HCT116 (cell line): Measurements from ENCODE around the gene KLHDC4. TPM values are rescaled to one million over a fixed set of nuclear protein-coding genes. Genes with fewer than 3 reads are reported as not detected.

ENCODE experiments used
- ATAC-seq: fragments of 200-7000 bp; cut with Tn5 transposase; 2 replicates; pipeline ENCODE4 v1.9.1; 2020; ENCODE audit warnings: mild to moderate bottlenecking, moderate library complexity
- BruUV-seq: library from RNA; stranded (reverse); fragments of 400-500 nt; replicated peaks from 2 replicates; lab custom pipeline; 2021; lab: Mats Ljungman, UMichigan
- CTCF ChIA-PET: fragments of 300-600 bp; sonication (Branson Sonifier 250); formaldehyde crosslinking; loops from one replicate; lab custom pipeline; 2021; ENCODE audit warnings: antibody characterized with exemption; lab: Charles Lee
- POLR2A ChIA-PET: fragments of 300-600, 350-600 bp; sonication (Branson Sonifier 250); formaldehyde crosslinking; loops from one replicate; lab custom pipeline; 2021; ENCODE audit warnings: antibody characterized with exemption; lab: Charles Lee
- RAD21 ChIA-PET, 2 experiments: fragments of 300-600 bp; sonication (Branson Sonifier 250); formaldehyde crosslinking; loops; one replicate each; lab custom pipeline; 2023; ENCODE audit warnings: low total read pairs in 2 of 2; ENCODE audit not compliant: uncharacterized antibody in 2 of 2, unreplicated experiment in 2 of 2, low non-redundant PET in 1 of 2; lab: Charles Lee
- DNase-seq: peaks from one replicate; pipeline ENCODE4 v3.0.0-alpha.2; 2010; ENCODE audit warnings: low read depth, low spot score
- H2AFZ ChIP-seq: fragments of 200-600 bp; shearing (Covaris generic), sonication (generic); 2 replicates; pipeline ENCODE4 v1.6.1; 2017; ENCODE audit warnings: low read depth, mixed run types, mixed read lengths, antibody characterized with exemption, low read length; ENCODE audit not compliant: poor library complexity, severe bottlenecking
- H3K27ac ChIP-seq: 2 replicates; pipeline ENCODE4 v1.5.1; 2012; ENCODE audit warnings: low read depth, low read length
- H3K27me3 ChIP-seq: fragments of 200-600 bp; sonication (generic); 2 replicates; pipeline ENCODE4 v1.6.1; 2016; ENCODE audit warnings: mixed run types, low read length, mixed read lengths; ENCODE audit not compliant: insufficient read depth
- H3K36me3 ChIP-seq, 2 experiments: fragments of 200-500 bp in 1 of 2; fragments of 200-600 bp in 1 of 2; sonication (Bioruptor generic) in 1 of 2; sonication (generic) in 1 of 2; 2 replicates each; pipeline versions ENCODE4 v1.5.1 to v1.6.1; 2014 to 2016; ENCODE audit warnings: low read length in 2 of 2, inconsistent platforms in 1 of 2, mixed read lengths in 1 of 2, mixed run types in 1 of 2; ENCODE audit not compliant: insufficient read depth in 2 of 2, control insufficient read depth in 1 of 2
- H3K4me1 ChIP-seq, 2 experiments: fragments of 200-600 bp in 1 of 2; sonication (generic) in 1 of 2; 2 replicates each; pipeline versions ENCODE4 v1.5.1 to v1.6.1; 2012 to 2017; ENCODE audit warnings: low read length in 2 of 2, inconsistent platforms in 1 of 2, mild to moderate bottlenecking in 1 of 2, mixed read lengths in 1 of 2, mixed run types in 1 of 2, moderate library complexity in 1 of 2; ENCODE audit not compliant: insufficient read depth in 2 of 2, control insufficient read depth in 1 of 2
- H3K4me2 ChIP-seq: fragments of 200-600 bp; sonication (generic); 2 replicates; pipeline ENCODE4 v1.6.1; 2017; ENCODE audit warnings: mixed run types, low read length, mixed read lengths
- H3K4me3 ChIP-seq, 2 experiments: fragments of 200-600 bp in 1 of 2; sonication (generic) in 1 of 2; replicated peaks in 1 of 2; 2 replicates each; pipeline ENCODE4 v1.5.1; 2011 to 2016; ENCODE audit warnings: low read length in 2 of 2, control low read depth in 1 of 2, low read depth in 1 of 2, mild to moderate bottlenecking in 1 of 2, mixed read lengths in 1 of 2, mixed run types in 1 of 2
- H3K79me2 ChIP-seq: fragments of 200-600 bp; sonication (generic); 2 replicates; pipeline ENCODE4 v1.6.1; 2017; ENCODE audit warnings: mild to moderate bottlenecking, mixed run types, low read length, moderate library complexity, mixed read lengths; ENCODE audit not compliant: insufficient read depth
- H3K9ac ChIP-seq: fragments of 200-600 bp; sonication (generic); 2 replicates; pipeline ENCODE4 v1.6.1; 2016; ENCODE audit warnings: low read length, mixed read lengths
- H3K9me2 ChIP-seq: fragments of 200-600 bp; sonication (generic), shearing (Covaris generic); 2 replicates; pipeline ENCODE4 v1.6.1; 2017; ENCODE audit warnings: mixed run types, mild to moderate bottlenecking, moderate library complexity; ENCODE audit not compliant: insufficient read depth
- H3K9me3 ChIP-seq, 2 experiments: fragments of 200-500 bp in 1 of 2; fragments of 200-600 bp in 1 of 2; sonication (Bioruptor generic) in 1 of 2; sonication (generic) in 1 of 2; 2 replicates each; pipeline ENCODE4 v1.6.1; 2014 to 2017; ENCODE audit warnings: low read length in 2 of 2, mixed read lengths in 2 of 2, inconsistent platforms in 1 of 2, low read depth in 1 of 2, mild to moderate bottlenecking in 1 of 2, mixed run types in 1 of 2, moderate library complexity in 1 of 2; ENCODE audit not compliant: control insufficient read depth in 1 of 2, insufficient read depth in 1 of 2
- H4K20me1 ChIP-seq: fragments of 200-600 bp; sonication (generic), shearing (Covaris generic); 2 replicates; pipeline ENCODE4 v1.6.1; 2017; ENCODE audit warnings: mixed run types, mild to moderate bottlenecking, moderate library complexity; ENCODE audit not compliant: insufficient read depth
- CTCF ChIP-seq, 3 experiments: fragments of 200-600 bp in 1 of 3; sonication (generic) in 1 of 3; IDR thresholded peaks in 2 of 3; conservative IDR thresholded peaks in 1 of 3; 2 replicates each; pipeline ENCODE4 v1.5.1; 2012 to 2017; ENCODE audit warnings: low read depth in 2 of 3, low read length in 2 of 3, antibody characterized with exemption in 1 of 3, borderline replicate concordance in 1 of 3, control low read depth in 1 of 3, mild to moderate bottlenecking in 1 of 3, mixed read lengths in 1 of 3, mixed run types in 1 of 3, moderate library complexity in 1 of 3; ENCODE audit not compliant: insufficient read depth in 1 of 3
- EGR1 ChIP-seq: IDR thresholded peaks from 2 replicates; pipeline ENCODE4 v1.6.1; 2012; ENCODE audit warnings: low read depth
- ELF1 ChIP-seq: IDR thresholded peaks from 2 replicates; pipeline ENCODE4 v1.6.1; 2012; ENCODE audit warnings: low read depth, borderline replicate concordance
- SRF ChIP-seq: IDR thresholded peaks from 2 replicates; pipeline ENCODE4 v1.6.1; 2012; ENCODE audit warnings: low read depth
- TCF7L2 ChIP-seq: IDR thresholded peaks from 2 replicates; pipeline ENCODE4 v1.7.0; 2011; ENCODE audit warnings: borderline replicate concordance, inconsistent platforms; ENCODE audit not compliant: insufficient read depth, insufficient read length; ENCODE audit errors: extremely low read depth
- ZBTB33 ChIP-seq: IDR thresholded peaks from 2 replicates; pipeline ENCODE4 v1.6.1; 2011; ENCODE audit warnings: mild to moderate bottlenecking, low read length, moderate library complexity; ENCODE audit not compliant: insufficient replicate concordance; ENCODE audit errors: extremely low read depth
- ZFX ChIP-seq: fragments of 450-650 bp; IDR thresholded peaks from 2 replicates; pipeline ENCODE4 v1.6.1; 2017
- ZNF274 ChIP-seq: fragments of 200-500 bp; sonication (Bioruptor generic); IDR thresholded peaks from 2 replicates; pipeline ENCODE4 v1.6.1; 2014; ENCODE audit warnings: mild to moderate bottlenecking, low read depth, low read length, inconsistent platforms
- intact Hi-C: fragments of 100-400 bp; cut with micrococcal nuclease; formaldehyde crosslinking; loops from 2 replicates; pipeline ENCODE4 v1.10.0; 2022
- total RNA-seq: library from RNA; stranded (reverse); gene quantifications from one replicate; pipeline ENCODE4 v1.2.1, GENCODE V29; 2021; ENCODE audit not compliant: unreplicated experiment

Gene KLHDC4
- total RNA-seq, 1 experiment from 2014 or later = 107 TPM

GRCh38 chr16:87658564-87659225, 107.1 kb downstream of the KLHDC4 start:
- CTCF ChIA-PET = interaction anchor here (1.4 kb wide), 1 partner anchor 110 kb away, joined by 6 read pairs; no protein-coding TSS in a partner anchor
- Histone ChIP-seq H3K27me3 (peaks cover 10% of the 10 kb centered on the region; the same call in 1 of the 2 replicates), H3K36me3 (no peaks in the 10 kb centered on the region), H3K4me2 (no peak overlapping the region), H2AFZ (no peak overlapping the region), H3K27ac (no peak overlapping the region), H3K9ac (no peak overlapping the region), H3K4me1 (peaks cover 0 to 4% of the 10 kb centered on the region in 2 experiments; a peak in 1 of 4 replicates), H4K20me1 (no peaks in the 10 kb centered on the region), H3K79me2 (no peaks in the 10 kb centered on the region), H3K9me3 (no peaks in the 10 kb centered on the region), H3K4me3 (no peak overlapping the region), H3K9me2 (no peaks in the 10 kb centered on the region)
- RAD21 ChIA-PET = no interaction called here
- no TSS peak for BruUV-seq
- no peak for DNase-seq
- POLR2A ChIA-PET = no interaction called here
- ATAC-seq = no peak
- intact Hi-C loops = no loop called here
- TF ChIP-seq EGR1 = no peak
- TF ChIP-seq ELF1 = no peak
- TF ChIP-seq CTCF (IDR thresholded peaks at IDR 0.05 in 2 of 3, conservative IDR thresholded peaks at IDR 0.05 in 1 of 3; ENCODE audit: borderline replicate concordance in 1 of 3, insufficient read depth in 1 of 3, low read depth in 2 of 3, low read length in 2 of 3) = no peak
- no peak for TF ChIP-seq ZNF274
- TF ChIP-seq ZBTB33 = no peak
- TF ChIP-seq ZFX = no peak
- TF ChIP-seq TCF7L2 = no peak
- TF ChIP-seq SRF = no peak
- TF ChIP-seq, all 23 proteins: peak for 0

Other genes with a start within 250 kb of the KLHDC4 start
- 0.10 TPM for gene JPH3, start 163.5 kb downstream of the KLHDC4 start, total RNA-seq
- gene SLC7A5, start 103.5 kb upstream of the KLHDC4 start, total RNA-seq = 482 TPM
- gene CA5A, start 170.5 kb upstream of the KLHDC4 start, total RNA-seq = not detected
- 37.2 TPM for gene BANP, start 185.4 kb upstream of the KLHDC4 start, total RNA-seq